Measurements from ENCODE around the gene MEIKIN.

The MEIKIN gene

DNA sequence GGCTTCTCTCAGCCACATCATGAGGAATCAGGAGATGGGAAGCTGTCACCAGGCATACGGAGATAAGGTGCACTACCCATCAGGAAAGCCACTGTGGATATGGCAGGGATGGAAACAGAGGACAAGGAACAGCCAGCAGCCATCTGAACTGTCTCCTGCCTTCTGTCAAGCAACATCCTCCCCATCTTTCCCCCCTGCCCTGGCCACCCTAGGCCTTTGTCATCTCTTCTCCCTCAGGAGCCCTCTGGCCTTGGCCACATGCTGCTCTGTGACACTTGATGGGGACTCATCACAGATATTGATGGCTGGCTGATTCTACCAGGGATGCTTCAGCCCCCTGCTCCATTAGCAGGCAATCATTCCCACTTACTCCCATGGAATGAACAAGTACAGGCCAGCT, 21.1 kb upstream of the MEIKIN start:
- Histone ChIP-seq H3K27ac (ENCODE audit: low read length) (no peak overlapping the region), H3K27me3 (ENCODE audit: insufficient read depth, low read length) (no peaks in the 10 kb centered on the region), H3K4me3 (ENCODE audit: low read length) (no peak overlapping the region), H3K4me1 (ENCODE audit: insufficient read depth, low read length) (no peaks in the 10 kb centered on the region), H3K9me3 (ENCODE audit: insufficient read depth, low read depth, low read length) (no peaks in the 10 kb centered on the region), H3K36me3 (ENCODE audit: insufficient read depth, low read depth, low read length) (no peaks in the 10 kb centered on the region), H3K9ac (ENCODE audit: low read depth, low read length) (no peak overlapping the region)

DNA sequence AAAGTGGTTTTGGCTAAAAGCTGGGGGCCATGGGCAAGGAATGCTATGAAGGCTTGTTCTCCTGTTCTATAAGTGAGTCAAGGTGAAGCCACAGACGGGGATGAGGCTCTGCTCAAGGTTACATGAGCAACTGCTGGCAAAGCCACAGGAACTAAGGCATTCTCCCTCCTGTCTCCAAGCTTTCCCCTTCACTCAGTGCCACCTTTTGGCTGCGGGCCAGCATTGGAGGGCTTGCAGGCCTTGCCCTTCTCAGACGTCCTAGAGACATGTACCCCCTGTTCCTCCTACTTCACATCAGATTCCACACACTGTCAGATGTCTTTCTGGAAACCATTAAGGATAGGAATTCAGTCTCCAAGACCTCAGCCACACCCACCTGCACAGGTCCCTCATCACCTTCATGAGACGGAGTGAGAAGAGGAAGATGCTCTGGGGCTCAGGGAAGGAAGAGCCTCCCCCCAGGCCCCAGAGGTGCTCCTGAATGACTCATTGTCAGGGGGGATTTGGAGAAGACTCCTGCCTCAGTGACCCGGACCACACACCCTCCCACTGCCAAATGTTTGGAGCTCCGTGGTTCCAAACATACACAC, 20.5 kb upstream of the MEIKIN start:
- H3K9me3 ChIP-seq (ENCODE audit: insufficient read depth, low read depth, low read length) = no peaks in the 10 kb centered on the region
- H3K4me1 ChIP-seq (ENCODE audit: insufficient read depth, low read length) = no peaks in the 10 kb centered on the region
- H3K36me3 ChIP-seq (ENCODE audit: insufficient read depth, low read depth, low read length) = no peaks in the 10 kb centered on the region
- H3K9ac ChIP-seq (ENCODE audit: low read depth, low read length) = no peak overlapping the region
- no peaks in the 10 kb centered on the region for H3K27me3 ChIP-seq (ENCODE audit: insufficient read depth, low read length)
- H3K4me3 ChIP-seq (ENCODE audit: low read length) = no peak overlapping the region
- no peak overlapping the region for H3K27ac ChIP-seq (ENCODE audit: low read length)

DNA sequence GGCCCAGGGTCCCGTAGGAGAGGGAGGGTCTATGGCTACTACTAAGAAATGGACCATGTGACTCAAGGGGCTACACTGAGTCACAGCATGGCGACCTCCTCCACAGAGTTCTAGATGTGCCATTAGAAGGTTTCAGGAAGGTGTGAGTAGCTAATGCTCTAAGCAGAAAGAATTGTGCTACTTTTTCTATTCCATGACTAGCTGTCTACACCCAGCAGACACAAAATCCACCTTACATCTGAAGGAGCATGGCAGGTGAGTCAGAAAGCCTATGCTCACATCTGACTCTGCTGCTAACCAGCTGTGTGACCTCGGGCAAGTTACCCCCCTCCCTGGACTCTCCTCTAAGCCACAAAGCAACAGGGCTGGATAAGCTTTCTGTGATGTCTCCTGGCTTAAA, 14.4 kb upstream of the MEIKIN start:
- H3K9ac ChIP-seq (ENCODE audit: low read depth, low read length) = no peak overlapping the region
- no peak overlapping the region for H3K4me3 ChIP-seq (ENCODE audit: low read length)
- no peaks in the 10 kb centered on the region for H3K36me3 ChIP-seq (ENCODE audit: insufficient read depth, low read depth, low read length)
- H3K27me3 ChIP-seq (ENCODE audit: insufficient read depth, low read length) = no peaks in the 10 kb centered on the region
- H3K27ac ChIP-seq (ENCODE audit: low read length) = no peak overlapping the region
- H3K9me3 ChIP-seq (ENCODE audit: insufficient read depth, low read depth, low read length) = no peaks in the 10 kb centered on the region
- no peaks in the 10 kb centered on the region for H3K4me1 ChIP-seq (ENCODE audit: insufficient read depth, low read length)

DNA sequence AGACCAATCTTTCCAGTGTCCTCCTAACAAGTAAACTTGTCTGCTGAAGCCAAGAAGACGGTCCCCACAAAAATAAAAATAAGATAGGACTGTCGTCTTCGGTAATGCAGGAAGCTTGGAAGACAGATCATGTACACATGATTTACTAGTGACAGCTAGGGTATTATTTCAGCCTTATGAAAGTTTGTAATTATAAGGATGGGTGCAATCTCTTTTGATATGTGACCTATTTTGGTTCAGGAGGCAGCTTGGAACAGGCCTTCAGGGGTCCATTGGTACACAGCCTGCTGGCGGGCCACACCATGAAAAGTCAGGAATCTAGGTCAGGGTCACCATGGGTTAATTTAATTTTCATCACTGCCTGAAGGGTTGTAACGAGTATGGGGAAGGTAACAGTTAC, 13.7 kb upstream of the MEIKIN start:
- Histone ChIP-seq H3K4me1 (ENCODE audit: insufficient read depth, low read length) (no peaks in the 10 kb centered on the region), H3K27ac (ENCODE audit: low read length) (no peak overlapping the region), H3K9ac (ENCODE audit: low read depth, low read length) (no peak overlapping the region), H3K36me3 (ENCODE audit: insufficient read depth, low read depth, low read length) (no peaks in the 10 kb centered on the region), H3K4me3 (ENCODE audit: low read length) (no peak overlapping the region), H3K9me3 (ENCODE audit: insufficient read depth, low read depth, low read length) (no peaks in the 10 kb centered on the region), H3K27me3 (ENCODE audit: insufficient read depth, low read length) (no peaks in the 10 kb centered on the region)

DNA sequence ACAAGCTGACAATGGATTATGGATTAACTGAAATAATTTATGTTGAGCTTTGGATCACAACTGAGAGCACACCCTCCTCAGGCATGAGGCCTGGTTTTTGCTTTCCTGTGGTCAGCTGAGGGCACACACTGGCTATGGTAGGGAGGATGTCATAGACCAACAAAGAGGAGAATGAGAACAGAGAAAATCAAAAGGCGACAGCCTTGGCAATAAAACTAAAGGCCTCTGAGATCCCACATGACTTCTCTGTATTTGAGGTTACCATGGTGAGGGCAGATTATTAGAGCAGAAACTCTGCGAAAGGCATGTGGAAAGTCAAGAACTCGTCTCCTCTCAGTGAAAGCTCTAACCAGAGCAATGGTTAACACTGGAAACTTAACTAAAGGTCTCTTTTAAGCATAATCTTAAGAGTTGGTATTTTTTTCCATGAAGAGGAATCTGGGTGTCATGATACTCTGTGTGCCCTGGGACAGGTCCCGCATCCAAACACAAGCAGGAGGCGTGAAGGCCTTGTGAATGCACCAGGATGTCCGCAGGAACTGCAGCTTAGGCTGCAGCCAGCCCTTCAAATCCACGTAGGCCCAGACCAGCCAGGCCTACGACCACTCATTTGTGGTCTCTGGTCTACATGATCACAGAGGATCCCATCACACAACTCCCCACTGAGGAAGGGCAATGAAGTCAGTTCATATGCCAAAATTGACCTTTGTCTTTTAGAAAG, 12.4 kb upstream of the MEIKIN start:
- Histone ChIP-seq H3K9me3 (ENCODE audit: insufficient read depth, low read depth, low read length) (no peaks in the 10 kb centered on the region), H3K9ac (ENCODE audit: low read depth, low read length) (no peak overlapping the region), H3K4me3 (ENCODE audit: low read length) (no peak overlapping the region), H3K36me3 (ENCODE audit: insufficient read depth, low read depth, low read length) (no peaks in the 10 kb centered on the region), H3K27ac (ENCODE audit: low read length) (no peak overlapping the region), H3K4me1 (ENCODE audit: insufficient read depth, low read length) (no peaks in the 10 kb centered on the region), H3K27me3 (ENCODE audit: insufficient read depth, low read length) (no peaks in the 10 kb centered on the region)

DNA sequence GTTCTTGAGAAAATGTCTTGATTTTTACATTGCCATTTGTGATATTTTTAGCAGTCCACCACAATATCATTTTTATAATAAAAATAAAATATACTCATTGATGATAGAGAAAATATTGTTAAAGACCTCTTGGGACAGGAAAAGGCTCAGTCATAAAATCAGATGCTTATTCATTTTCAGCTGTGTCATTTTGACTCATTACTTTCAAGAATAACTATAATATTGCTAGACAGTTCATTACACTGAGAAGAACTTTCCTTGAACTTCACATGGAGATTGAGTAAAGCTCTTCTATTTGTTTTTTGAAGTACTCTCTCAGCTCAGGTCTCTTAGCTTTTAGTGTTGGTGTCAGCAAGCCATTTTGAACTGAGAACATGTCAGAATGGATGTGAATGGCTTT, 8.5 kb upstream of the MEIKIN start:
- H3K36me3 ChIP-seq (ENCODE audit: insufficient read depth, low read depth, low read length) = no peaks in the 10 kb centered on the region
- H3K9ac ChIP-seq (ENCODE audit: low read depth, low read length) = no peak overlapping the region
- no peaks in the 10 kb centered on the region for H3K27me3 ChIP-seq (ENCODE audit: insufficient read depth, low read length)
- H3K27ac ChIP-seq (ENCODE audit: low read length) = no peak overlapping the region
- H3K4me3 ChIP-seq (ENCODE audit: low read length) = no peak overlapping the region
- no peaks in the 10 kb centered on the region for H3K4me1 ChIP-seq (ENCODE audit: insufficient read depth, low read length)
- H3K9me3 ChIP-seq (ENCODE audit: insufficient read depth, low read depth, low read length) = no peaks in the 10 kb centered on the region

DNA sequence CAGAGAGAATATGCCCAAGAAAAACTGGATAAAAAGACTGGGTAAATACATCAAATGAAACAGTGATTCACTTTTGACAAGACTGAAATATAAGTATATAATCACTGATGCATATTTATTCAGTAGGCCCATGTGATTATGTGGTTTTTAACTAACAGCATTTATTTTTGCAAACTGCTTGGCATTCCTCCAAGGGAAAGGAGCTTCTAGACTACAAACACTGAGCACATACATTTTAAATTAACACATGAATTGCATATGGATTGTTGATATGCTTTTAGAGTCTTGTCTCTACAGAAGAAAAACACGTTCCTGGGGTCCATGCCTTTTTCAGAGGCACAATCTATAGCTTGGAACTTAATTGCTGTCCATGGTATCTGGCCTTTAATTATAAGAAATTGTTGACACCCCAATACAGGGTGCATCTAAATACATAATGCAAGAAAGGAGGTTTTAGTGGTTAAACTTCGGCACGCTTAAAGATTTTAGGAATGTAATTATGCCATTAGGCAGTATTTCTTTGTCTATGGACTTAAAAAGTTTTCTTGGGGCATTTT, 6.9 kb upstream of the MEIKIN start:
- H3K9ac ChIP-seq (ENCODE audit: low read depth, low read length) = no peak overlapping the region
- no peaks in the 10 kb centered on the region for H3K36me3 ChIP-seq (ENCODE audit: insufficient read depth, low read depth, low read length)
- H3K9me3 ChIP-seq (ENCODE audit: insufficient read depth, low read depth, low read length) = no peaks in the 10 kb centered on the region
- no peak overlapping the region for H3K4me3 ChIP-seq (ENCODE audit: low read length)
- no peak overlapping the region for H3K27ac ChIP-seq (ENCODE audit: low read length)
- no peaks in the 10 kb centered on the region for H3K4me1 ChIP-seq (ENCODE audit: insufficient read depth, low read length)
- H3K27me3 ChIP-seq (ENCODE audit: insufficient read depth, low read length) = no peaks in the 10 kb centered on the region

DNA sequence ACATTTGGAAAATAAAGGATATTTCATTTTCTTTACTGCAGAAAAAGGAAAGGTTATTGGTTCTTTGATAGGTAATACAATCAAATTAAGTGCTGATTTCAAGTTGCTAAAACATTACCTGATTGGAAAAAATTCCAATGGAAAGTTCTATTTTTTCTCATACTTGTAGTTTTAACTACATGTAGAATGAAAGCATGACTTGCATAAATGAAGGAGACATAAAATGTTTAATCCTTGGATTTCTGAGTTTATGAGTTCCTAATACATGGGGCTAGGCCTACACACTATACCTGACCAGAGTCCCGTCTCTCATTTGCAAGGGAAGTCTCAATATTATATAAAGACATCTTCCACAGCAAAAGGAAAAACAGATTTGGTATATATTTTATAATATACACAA, 5.2 kb upstream of the MEIKIN start:
- no peaks in the 10 kb centered on the region for H3K4me1 ChIP-seq (ENCODE audit: insufficient read depth, low read length)
- no peaks in the 10 kb centered on the region for H3K9me3 ChIP-seq (ENCODE audit: insufficient read depth, low read depth, low read length)
- no peak overlapping the region for H3K27ac ChIP-seq (ENCODE audit: low read length)

DNA sequence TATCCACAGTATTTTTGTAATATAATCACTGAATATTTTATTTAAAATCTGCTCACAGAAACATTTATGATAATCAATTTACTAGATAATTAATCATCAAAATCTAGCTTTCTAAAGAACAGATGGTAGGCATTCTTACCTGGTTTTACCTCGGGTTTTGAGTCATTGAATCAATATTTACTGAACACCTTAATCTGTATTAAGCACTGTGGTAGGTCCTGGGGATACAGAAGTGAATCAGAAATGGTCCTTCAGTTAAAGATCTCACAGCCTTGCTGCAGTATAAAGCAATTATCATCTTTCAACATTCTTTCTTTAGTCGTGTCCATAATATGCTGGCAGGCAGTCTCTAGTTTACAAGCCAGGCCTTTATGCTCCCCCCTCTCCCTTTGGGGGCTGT, 2.0 kb upstream of the MEIKIN start:
- Histone ChIP-seq H3K27me3 (ENCODE audit: insufficient read depth, low read length) (no peaks in the 10 kb centered on the region), H3K9ac (ENCODE audit: low read depth, low read length) (no peak overlapping the region), H3K4me3 (ENCODE audit: low read length) (no peak overlapping the region), H3K36me3 (ENCODE audit: insufficient read depth, low read depth, low read length) (no peaks in the 10 kb centered on the region), H3K4me1 (ENCODE audit: insufficient read depth, low read length) (no peaks in the 10 kb centered on the region), H3K27ac (ENCODE audit: low read length) (no peak overlapping the region), H3K9me3 (ENCODE audit: insufficient read depth, low read depth, low read length) (no peaks in the 10 kb centered on the region)

More for the DNA sequence above, 5.2 kb upstream of the MEIKIN start:
- no peak overlapping the region for H3K9ac ChIP-seq (ENCODE audit: low read depth, low read length)
- H3K4me3 ChIP-seq (ENCODE audit: low read length) = no peak overlapping the region
- no peaks in the 10 kb centered on the region for H3K36me3 ChIP-seq (ENCODE audit: insufficient read depth, low read depth, low read length)
- H3K27me3 ChIP-seq (ENCODE audit: insufficient read depth, low read length) = no peaks in the 10 kb centered on the region

DNA sequence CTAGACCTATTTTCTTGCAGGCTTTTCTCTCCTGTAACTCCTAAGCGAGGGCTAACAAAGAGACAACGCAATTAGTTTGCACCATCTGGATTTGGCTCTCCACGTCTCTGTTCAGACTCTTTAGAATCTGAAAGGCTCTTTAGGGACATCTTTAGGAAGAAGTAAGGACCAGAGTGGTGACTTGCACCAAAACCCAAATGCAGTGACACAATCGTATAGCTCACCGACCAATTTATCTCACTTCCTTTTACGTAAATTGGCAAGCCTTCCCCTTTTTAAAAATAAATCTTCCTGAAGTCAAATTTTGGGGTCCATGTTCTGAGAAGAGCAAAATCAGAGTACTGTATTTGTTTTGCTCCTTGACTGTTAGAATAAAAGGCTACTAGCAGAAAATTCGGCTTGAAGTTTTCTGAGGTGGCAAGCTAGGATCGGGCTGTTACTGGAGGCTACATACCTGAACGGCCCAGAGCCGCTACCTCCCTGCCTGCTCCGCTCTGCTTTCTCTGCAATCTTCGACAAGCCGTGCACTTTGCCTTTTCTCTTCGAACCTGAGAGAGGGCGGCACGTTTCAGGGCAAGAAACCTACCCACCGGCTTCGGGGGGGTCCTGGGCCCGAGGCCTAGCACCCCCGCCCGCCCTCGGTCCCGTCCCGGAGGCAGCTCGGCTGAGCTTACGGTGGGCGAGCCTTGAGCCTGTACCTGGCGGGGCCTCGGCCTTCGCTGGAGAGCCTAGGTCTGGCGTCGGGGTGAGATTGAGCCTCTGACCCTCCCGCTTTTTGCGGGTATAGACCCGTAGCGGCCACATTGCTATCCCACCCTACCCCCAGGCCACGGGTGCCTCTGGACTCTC, 537 bp downstream of the MEIKIN start:
- Histone ChIP-seq H3K4me1 (ENCODE audit: insufficient read depth, low read length) (no peaks in the 10 kb centered on the region), H3K27ac (ENCODE audit: low read length) (no peak overlapping the region), H3K9me3 (ENCODE audit: insufficient read depth, low read depth, low read length) (no peaks in the 10 kb centered on the region), H3K36me3 (ENCODE audit: insufficient read depth, low read depth, low read length) (no peaks in the 10 kb centered on the region), H3K4me3 (ENCODE audit: low read length) (no peak overlapping the region), H3K27me3 (ENCODE audit: insufficient read depth, low read length) (no peaks in the 10 kb centered on the region), H3K9ac (ENCODE audit: low read depth, low read length) (no peak overlapping the region)

DNA sequence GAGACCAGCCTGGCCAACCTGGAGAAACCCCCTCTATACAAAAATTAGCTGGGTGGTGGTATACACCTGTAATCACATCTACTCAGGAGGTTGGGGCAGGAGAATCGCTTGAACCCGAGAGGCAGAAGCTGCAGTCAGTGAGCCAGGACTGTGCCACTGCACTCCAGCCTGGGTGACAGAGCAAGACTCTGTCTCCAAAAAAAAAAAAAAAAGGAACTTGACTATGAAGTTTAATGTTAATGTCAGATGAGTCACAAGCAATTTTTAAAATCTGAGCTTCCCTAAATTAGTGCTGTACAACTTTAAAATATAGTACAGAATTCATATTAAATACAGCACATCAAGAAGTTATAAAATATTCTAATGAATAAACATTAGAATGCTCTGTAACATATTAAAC, 1.5 kb downstream of the MEIKIN start:
- Histone ChIP-seq H3K9me3 (ENCODE audit: insufficient read depth, low read depth, low read length) (no peaks in the 10 kb centered on the region), H3K27ac (ENCODE audit: low read length) (no peak overlapping the region), H3K9ac (ENCODE audit: low read depth, low read length) (no peak overlapping the region), H3K36me3 (ENCODE audit: insufficient read depth, low read depth, low read length) (no peaks in the 10 kb centered on the region), H3K4me3 (ENCODE audit: low read length) (no peak overlapping the region), H3K4me1 (ENCODE audit: insufficient read depth, low read length) (no peaks in the 10 kb centered on the region), H3K27me3 (ENCODE audit: insufficient read depth, low read length) (no peaks in the 10 kb centered on the region)

Measured in iPS-20b (cell line).